Keratinocyte (primary cell): ENCODE data around the gene RASA3. TPM values are rescaled to one million over a fixed set of nuclear protein-coding genes. Genes with fewer than 3 reads are reported as not detected.
"Not testable (repeated sequence)": the region's sequence is repeated elsewhere in the genome, so short reads cannot be mapped to it uniquely, and the experiment has no call there.

ENCODE experiments used
- DNase-seq: peaks from one replicate; pipeline ENCODE4 v3.0.0-alpha.2; 2011; ENCODE audit warnings: low read depth, missing footprints, low spot score
- FAIRE-seq: peaks from 2 replicates; lab custom pipeline; 2011; peaks lifted over from hg19 to GRCh38; lab: Jason Lieb, UNC
- H2AFZ ChIP-seq: 2 replicates; pipeline ENCODE4 v1.6.0; 2012; ENCODE audit warnings: low read length, control low read depth, inconsistent platforms; ENCODE audit not compliant: control insufficient read depth
- H3K27ac ChIP-seq: 2 replicates; pipeline ENCODE4 v1.5.1; 2011; ENCODE audit warnings: low read length; ENCODE audit not compliant: control insufficient read depth, insufficient read depth
- H3K27me3 ChIP-seq: 3 replicates; pipeline ENCODE4 v1.6.0; 2011; ENCODE audit warnings: low read length; ENCODE audit not compliant: control insufficient read depth, insufficient read depth; ENCODE audit errors: extremely low read depth
- H3K36me3 ChIP-seq, 2 experiments: 2 replicates in 1 of 2; 3 replicates in 1 of 2; pipeline ENCODE4 v1.5.1; 2011; ENCODE audit warnings: low read length in 2 of 2, mild to moderate bottlenecking in 1 of 2; ENCODE audit not compliant: control insufficient read depth in 2 of 2, insufficient read depth in 2 of 2; ENCODE audit errors: extremely low read depth in 1 of 2
- H3K4me1 ChIP-seq: 3 replicates; pipeline ENCODE4 v1.5.1; 2011; ENCODE audit warnings: low read length; ENCODE audit not compliant: control insufficient read depth, insufficient read depth; ENCODE audit errors: extremely low read depth
- H3K4me2 ChIP-seq: 3 replicates; pipeline ENCODE4 v1.6.0; 2011; ENCODE audit warnings: low read depth, low read length; ENCODE audit not compliant: control insufficient read depth, insufficient read depth; ENCODE audit errors: extremely low read depth
- H3K4me3 ChIP-seq, 3 experiments: fragments of 200-600 bp in 1 of 3; sonication (generic) in 1 of 3; 2 replicates in 2 of 3; 3 replicates in 1 of 3; pipeline ENCODE4 v1.5.1; 2011 to 2016; ENCODE audit warnings: low read length in 3 of 3, mild to moderate bottlenecking in 3 of 3, control low read depth in 2 of 3, inconsistent platforms in 1 of 3, low read depth in 1 of 3, mixed read lengths in 1 of 3, mixed run types in 1 of 3, moderate library complexity in 1 of 3; ENCODE audit not compliant: control insufficient read depth in 2 of 3, insufficient read depth in 2 of 3; ENCODE audit errors: extremely low read depth in 1 of 3
- H3K79me2 ChIP-seq: 2 replicates; pipeline ENCODE4 v1.6.0; 2012; ENCODE audit warnings: low read length; ENCODE audit not compliant: control insufficient read depth, insufficient read depth
- H3K9ac ChIP-seq: 3 replicates; pipeline ENCODE4 v1.6.0; 2011; ENCODE audit warnings: low read length; ENCODE audit not compliant: control insufficient read depth, insufficient read depth; ENCODE audit errors: extremely low read depth
- H3K9me1 ChIP-seq: 3 replicates; pipeline ENCODE4 v1.6.0; 2011; ENCODE audit warnings: low read length; ENCODE audit not compliant: control insufficient read depth, insufficient read depth; ENCODE audit errors: extremely low read depth
- H3K9me3 ChIP-seq: 2 replicates; pipeline ENCODE4 v1.5.1; 2012; ENCODE audit warnings: low read depth, low read length; ENCODE audit not compliant: control insufficient read depth
- H4K20me1 ChIP-seq: 3 replicates; pipeline ENCODE4 v1.6.0; 2011; ENCODE audit warnings: low read length; ENCODE audit not compliant: control insufficient read depth, insufficient read depth; ENCODE audit errors: extremely low read depth
- CTCF ChIP-seq, 3 experiments: IDR thresholded peaks in 1 of 3; conservative IDR thresholded peaks in 1 of 3; optimal IDR thresholded peaks in 1 of 3; 2 replicates in 2 of 3; 3 replicates in 1 of 3; pipeline versions ENCODE3 to v1.5.1; 2011; ENCODE audit warnings: low read length in 3 of 3, mild to moderate bottlenecking in 3 of 3, moderate library complexity in 2 of 3, control low read depth in 1 of 3, inconsistent platforms in 1 of 3; ENCODE audit not compliant: insufficient read depth in 2 of 3; ENCODE audit errors: extremely low read depth in 1 of 3
- EZH2 ChIP-seq: IDR thresholded peaks from one replicate; pipeline ENCODE4 v1.6.1; 2012; ENCODE audit warnings: inconsistent platforms, mild to moderate bottlenecking, low read length, moderate library complexity
- dilution Hi-C: fragments of 300-500 bp; cut with MboI; formaldehyde crosslinking; loops from one replicate; pipeline ENCODE4 v1.7.0; 2020; ENCODE audit warnings: low sequenced_read_pairs; ENCODE audit not compliant: extremely low pct_ligation_motif_present
- polyA plus RNA-seq, 5 experiments: library from polyadenylated mRNA; depleted of rRNA in 3 of 5; stranded (reverse) in 3 of 5; stranded (forward) in 1 of 5; unstranded in 1 of 5; fragments of >200 nt; gene quantifications; 1 replicate in 1 of 5; 2 replicates in 3 of 5; 3 replicates in 1 of 5; pipeline versions ENCODE4 v1.2.1 to v1.2.3, GENCODE V29; 2011 to 2012; ENCODE audit warnings: missing spikeins in 2 of 5, low read depth in 1 of 5, low replicate concordance in 1 of 5

RASA3 gene
- polyA plus RNA-seq, 1 donor (not counting 4 experiments of a cell fraction or from before 2014, with no cell fraction given): 4.1 TPM

- Histone ChIP-seq H3K9me1 (no peaks in the 10 kb centered on the region), H3K27me3 (no peaks in the 10 kb centered on the region), H3K9me3 (no peaks in the 10 kb centered on the region), H3K4me1 (peaks cover 21% of the 10 kb centered on the region), H3K36me3 (no peaks in the 10 kb centered on the region), H3K9ac (no peak overlapping the region), H3K4me3 (no peak overlapping the region), H2AFZ (no peak overlapping the region), H3K79me2 (peaks cover 7% of the 10 kb centered on the region), H4K20me1 (no peaks in the 10 kb centered on the region), H3K4me2 (no peak overlapping the region), H3K27ac (no peak overlapping the region)
- TF ChIP-seq EZH2 (no peak), CTCF (optimal IDR thresholded peaks at IDR 0.05 in 1 of 3, IDR thresholded peaks at IDR 0.05 in 1 of 3, conservative IDR thresholded peaks at IDR 0.05 in 1 of 3; ENCODE audit: extremely low read depth in 1 of 3, insufficient read depth in 2 of 3, low read length in 3 of 3) (no peak)
- no peak for FAIRE-seq
- dilution Hi-C loops: no loop called here
- no peak for DNase-seq
Observed at GRCh38 chr13:114118086-114118485, 14.3 kb downstream of the RASA3 start.

DNA sequence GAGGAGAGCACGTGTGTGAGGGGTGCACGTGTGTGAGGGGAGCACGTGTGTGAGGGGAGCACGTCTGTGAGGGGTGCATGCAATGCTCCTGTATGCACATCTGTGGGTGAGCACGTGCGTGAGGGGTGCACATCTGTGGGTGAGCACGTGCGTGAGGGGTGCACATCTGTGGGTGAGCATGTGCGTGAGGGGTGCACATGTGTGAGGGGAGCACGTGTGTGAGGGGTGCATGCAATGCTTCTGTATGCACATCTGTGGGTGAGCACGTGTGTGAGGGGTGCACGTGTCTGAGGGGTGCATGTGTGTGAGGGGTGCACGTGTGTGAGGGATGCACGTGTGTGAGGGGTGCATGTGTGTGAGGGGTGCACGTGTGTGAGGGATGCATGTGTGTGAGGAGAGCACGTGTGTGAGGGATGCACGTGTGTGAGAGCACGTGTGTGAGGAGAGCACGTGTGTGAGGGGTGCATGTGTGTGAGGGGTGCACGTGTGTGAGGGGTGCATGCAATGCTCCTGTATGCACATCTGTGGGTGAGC, 15.0 kb downstream of the RASA3 start:
- H3K4me1 ChIP-seq: peaks cover 21% of the 10 kb centered on the region
- H3K9me3 ChIP-seq, H2AFZ ChIP-seq, H3K79me2 ChIP-seq, H4K20me1 ChIP-seq, FAIRE-seq, H3K4me2 ChIP-seq, DNase-seq, dilution Hi-C loops, H3K9ac ChIP-seq, H3K27me3 ChIP-seq, H3K36me3 ChIP-seq, H3K4me3 ChIP-seq, H3K27ac ChIP-seq, H3K9me1 ChIP-seq: not testable (repeated sequence)

GRCh38 chr13:114116734-114117133, 15.7 kb downstream of the RASA3 start:
- Histone ChIP-seq H3K4me2 (no peak overlapping the region), H3K36me3 (no peaks in the 10 kb centered on the region), H4K20me1 (no peaks in the 10 kb centered on the region), H3K4me3 (no peak overlapping the region), H3K79me2 (peaks cover 3% of the 10 kb centered on the region), H3K9me3 (no peaks in the 10 kb centered on the region), H3K9ac (no peak overlapping the region), H3K9me1 (no peaks in the 10 kb centered on the region), H3K4me1 (peaks cover 21% of the 10 kb centered on the region), H3K27me3 (no peaks in the 10 kb centered on the region), H2AFZ (no peak overlapping the region), H3K27ac (no peak overlapping the region)
- no peak for DNase-seq
- dilution Hi-C loops: no loop called here
- no peak for FAIRE-seq
- TF ChIP-seq EZH2 (no peak), CTCF (optimal IDR thresholded peaks at IDR 0.05 in 1 of 3, IDR thresholded peaks at IDR 0.05 in 1 of 3, conservative IDR thresholded peaks at IDR 0.05 in 1 of 3; ENCODE audit: extremely low read depth in 1 of 3, insufficient read depth in 2 of 3, low read length in 3 of 3) (no peak)
